ENCODE results near the gene ZAR1L. TPM values are rescaled to one million over a fixed set of nuclear protein-coding genes. Genes with fewer than 3 reads are reported as not detected.
"Not testable (repeated sequence)": the region's sequence is repeated elsewhere in the genome, so short reads cannot be mapped to it uniquely, and the experiment has no call there.

Gene ZAR1L
- not detected for total RNA-seq

GRCh38 chr13:32315238-32316027 lies at the start of gene ZAR1L, which contains the start of gene BRCA2:
Gene ZAR1L (minus strand): TSS chr13:32315363. CDS start chr13:32311925, 3,438 bp downstream.
Gene BRCA2 (plus strand): TSS chr13:32315508. CDS start chr13:32316461, 953 bp downstream.
- ChIA-PET CTCF (interaction anchor here (0.8 to 2.4 kb wide), 15 partner anchors 8 to 405 kb away, joined by 3 to 11 read pairs (median 4); partner anchors contain the start of gene N4BP2L1), POLR2A (interaction anchor here (0.5 to 3.0 kb wide), 45 partner anchors 8 to 1228 kb away, joined by 3 to 64 read pairs (median 4); partner anchors contain the start of genes FRY, N4BP2L1 and N4BP2L2)
- Mint-ChIP-seq H3K27ac (peak within 1 kb of the TSS; percentile 99), H3K4me3 (peak within 1 kb of the TSS; percentile 89), H3K27me3 (ENCODE audit: low read depth) (no peaks in the 10 kb centered on the region), H3K9me3 (ENCODE audit: insufficient read depth) (no peaks in the 10 kb centered on the region), H3K36me3 (ENCODE audit: low read depth) (peaks cover 25% of the 10 kb centered on the region), H3K4me1 (ENCODE audit: low read depth) (peaks cover 41% of the 10 kb centered on the region)
- peak; percentile 92 for ATAC-seq
- peak; percentile 93 for DNase-seq

- Mint-ChIP-seq H3K4me1 (ENCODE audit: low read depth) (no peaks in the 10 kb centered on the region), H3K27me3 (ENCODE audit: low read depth) (no peaks in the 10 kb centered on the region), H3K4me3 (no peak overlapping the region), H3K36me3 (ENCODE audit: low read depth) (peaks cover 46% of the 10 kb centered on the region), H3K9me3 (ENCODE audit: insufficient read depth) (no peaks in the 10 kb centered on the region), H3K27ac (no peak overlapping the region)
- ChIA-PET POLR2A (interaction anchor here (0.7 to 0.9 kb wide), 2 partner anchors 23 to 516 kb away, joined by 3 read pairs; no protein-coding TSS in a partner anchor), CTCF (interaction anchor here (0.7 kb wide), 1 partner anchor 47 kb away, joined by 4 read pairs; the partner anchor contains the start of genes BRCA2 and ZAR1L)
- ATAC-seq = no peak
- DNase-seq = no peak
These were observed 47.4 kb upstream of the ZAR1L start for GRCh38 chr13:32362574-32362973.

- H3K27me3 Mint-ChIP-seq (ENCODE audit: low read depth); H3K4me1 Mint-ChIP-seq (ENCODE audit: low read depth); H3K27ac Mint-ChIP-seq; ATAC-seq; H3K9me3 Mint-ChIP-seq (ENCODE audit: insufficient read depth); CTCF ChIA-PET; H3K4me3 Mint-ChIP-seq; DNase-seq: not testable (repeated sequence)
- POLR2A ChIA-PET = interaction anchor here (0.7 kb wide), 1 partner anchor 41 kb away, joined by 3 read pairs; the partner anchor contains the start of genes BRCA2 and ZAR1L
- peaks cover 31% of the 10 kb centered on the region for H3K36me3 Mint-ChIP-seq (ENCODE audit: low read depth)
These were observed 40.8 kb upstream of the ZAR1L start for GRCh38 chr13:32355935-32356334.

- ATAC-seq (no peak), DNase-seq (no peak)
- POLR2A ChIA-PET = interaction anchor here (0.6 kb wide), 1 partner anchor 39 kb away, joined by 3 read pairs; the partner anchor contains the start of genes BRCA2 and ZAR1L
- peaks cover 37% of the 10 kb centered on the region for H3K36me3 Mint-ChIP-seq (ENCODE audit: low read depth)
- H3K4me3 Mint-ChIP-seq = no peak overlapping the region
- CTCF ChIA-PET = no interaction called here
- H3K4me1 Mint-ChIP-seq (ENCODE audit: low read depth) = peaks cover 21% of the 10 kb centered on the region
- no peaks in the 10 kb centered on the region for H3K27me3 Mint-ChIP-seq (ENCODE audit: low read depth)
- H3K27ac Mint-ChIP-seq = no peak overlapping the region
- no peaks in the 10 kb centered on the region for H3K9me3 Mint-ChIP-seq (ENCODE audit: insufficient read depth)
These were observed 38.9 kb upstream of the ZAR1L start for GRCh38 chr13:32354040-32354439.

GRCh38 chr13:32350839-32351441 lies 35.8 kb upstream of the ZAR1L start:
- peak; percentile 56 for ATAC-seq
- ChIA-PET CTCF (interaction anchor here (1.0 to 1.1 kb wide), 2 partner anchors 15 to 35 kb away, joined by 3 read pairs; no protein-coding TSS in a partner anchor), POLR2A (interaction anchor here (1.4 kb wide), 1 partner anchor 36 kb away, joined by 8 read pairs; the partner anchor contains the start of genes BRCA2 and ZAR1L)
- H3K27ac Mint-ChIP-seq = peak overlapping the region; percentile 53
- H3K36me3 Mint-ChIP-seq (ENCODE audit: low read depth) = peaks cover 42% of the 10 kb centered on the region
- H3K4me1 Mint-ChIP-seq (ENCODE audit: low read depth) = peaks cover 36% of the 10 kb centered on the region
- H3K27me3 Mint-ChIP-seq (ENCODE audit: low read depth); H3K4me3 Mint-ChIP-seq; H3K9me3 Mint-ChIP-seq (ENCODE audit: insufficient read depth): not testable (repeated sequence)
- DNase-seq = peak; percentile 39

GRCh38 chr13:32347651-32348050 lies 32.5 kb upstream of the ZAR1L start:
- Mint-ChIP-seq H3K4me3 (no peak overlapping the region), H3K36me3 (ENCODE audit: low read depth) (peaks cover 48% of the 10 kb centered on the region), H3K27ac (peak overlapping the region; percentile 51), H3K27me3 (ENCODE audit: low read depth) (no peaks in the 10 kb centered on the region), H3K4me1 (ENCODE audit: low read depth) (peaks cover 36% of the 10 kb centered on the region), H3K9me3 (ENCODE audit: insufficient read depth) (no peaks in the 10 kb centered on the region)
- DNase-seq (no peak), ATAC-seq (no peak)
- ChIA-PET POLR2A (interaction anchor here (0.6 to 1.7 kb wide), 3 partner anchors 32 to 259 kb away, joined by 3 to 7 read pairs (median 5); partner anchors contain the start of genes BRCA2 and ZAR1L), CTCF (interaction anchor here (0.7 kb wide), 1 partner anchor 133 kb away, joined by 3 read pairs; no protein-coding TSS in a partner anchor)

- no peak overlapping the region for H3K27ac Mint-ChIP-seq
- no peak overlapping the region for H3K4me3 Mint-ChIP-seq
- POLR2A ChIA-PET = no interaction called here
- no peak for DNase-seq
- peaks cover 51% of the 10 kb centered on the region for H3K36me3 Mint-ChIP-seq (ENCODE audit: low read depth)
- H3K4me1 Mint-ChIP-seq (ENCODE audit: low read depth) = no peaks in the 10 kb centered on the region
- no peaks in the 10 kb centered on the region for H3K27me3 Mint-ChIP-seq (ENCODE audit: low read depth)
- no peak for ATAC-seq
- H3K9me3 Mint-ChIP-seq (ENCODE audit: insufficient read depth) = peaks cover 25% of the 10 kb centered on the region
- CTCF ChIA-PET = no interaction called here
These were observed 25.8 kb upstream of the ZAR1L start for GRCh38 chr13:32340914-32341313.

GRCh38 chr13:32334671-32335070 lies 19.5 kb upstream of the ZAR1L start:
- Mint-ChIP-seq H3K9me3 (ENCODE audit: insufficient read depth) (peaks cover 15% of the 10 kb centered on the region), H3K27ac (no peak overlapping the region), H3K4me1 (ENCODE audit: low read depth) (no peaks in the 10 kb centered on the region), H3K4me3 (no peak overlapping the region), H3K36me3 (ENCODE audit: low read depth) (peaks cover 79% of the 10 kb centered on the region), H3K27me3 (ENCODE audit: low read depth) (no peaks in the 10 kb centered on the region)
- DNase-seq (no peak), ATAC-seq (no peak)
- POLR2A ChIA-PET = interaction anchor here (0.8 kb wide), 1 partner anchor 19 kb away, joined by 3 read pairs; the partner anchor contains the start of genes BRCA2 and ZAR1L
- CTCF ChIA-PET = interaction anchor here (1.2 kb wide), 1 partner anchor 67 kb away, joined by 3 read pairs; no protein-coding TSS in a partner anchor

GRCh38 chr13:32330441-32330840 lies 15.3 kb upstream of the ZAR1L start:
- no peak overlapping the region for H3K27ac Mint-ChIP-seq
- no peaks in the 10 kb centered on the region for H3K27me3 Mint-ChIP-seq (ENCODE audit: low read depth)
- no peaks in the 10 kb centered on the region for H3K4me1 Mint-ChIP-seq (ENCODE audit: low read depth)
- H3K9me3 Mint-ChIP-seq (ENCODE audit: insufficient read depth) = no peaks in the 10 kb centered on the region
- CTCF ChIA-PET = no interaction called here
- H3K36me3 Mint-ChIP-seq (ENCODE audit: low read depth) = peaks cover 63% of the 10 kb centered on the region
- H3K4me3 Mint-ChIP-seq = no peak overlapping the region
- POLR2A ChIA-PET = no interaction called here
- DNase-seq (no peak), ATAC-seq (no peak)

- ChIA-PET POLR2A (interaction anchor here (1.4 kb wide), 1 partner anchor 9 kb away, joined by 7 read pairs; the partner anchor contains the start of genes BRCA2 and ZAR1L), CTCF (interaction anchor here (0.9 to 1.5 kb wide), 3 partner anchors 9 to 19 kb away, joined by 3 read pairs; partner anchors contain the start of genes BRCA2 and ZAR1L)
- H3K9me3 Mint-ChIP-seq (ENCODE audit: insufficient read depth) = no peaks in the 10 kb centered on the region
- H3K27ac Mint-ChIP-seq = no peak overlapping the region
- no peaks in the 10 kb centered on the region for H3K27me3 Mint-ChIP-seq (ENCODE audit: low read depth)
- peaks cover 19% of the 10 kb centered on the region for H3K4me1 Mint-ChIP-seq (ENCODE audit: low read depth)
- ATAC-seq (no peak), DNase-seq (no peak)
- no peak overlapping the region for H3K4me3 Mint-ChIP-seq
- peaks cover 57% of the 10 kb centered on the region for H3K36me3 Mint-ChIP-seq (ENCODE audit: low read depth)
These were observed 8.7 kb upstream of the ZAR1L start for GRCh38 chr13:32323912-32324311.

- ATAC-seq = no peak
- H3K4me1 Mint-ChIP-seq (ENCODE audit: low read depth) = peaks cover 30% of the 10 kb centered on the region
- no peak overlapping the region for H3K27ac Mint-ChIP-seq
- no peak overlapping the region for H3K4me3 Mint-ChIP-seq
- ChIA-PET CTCF (no interaction called here), POLR2A (no interaction called here)
- no peaks in the 10 kb centered on the region for H3K27me3 Mint-ChIP-seq (ENCODE audit: low read depth)
- DNase-seq = no peak
- peaks cover 52% of the 10 kb centered on the region for H3K36me3 Mint-ChIP-seq (ENCODE audit: low read depth)
- H3K9me3 Mint-ChIP-seq (ENCODE audit: insufficient read depth) = no peaks in the 10 kb centered on the region
These were observed 5.4 kb upstream of the ZAR1L start for GRCh38 chr13:32320528-32320927.

All from activated CD8-positive, alpha-beta T cell treated with anti-CD3 and anti-CD28 coated beads, Interleukin-2, amount 10 ng/mL, durations not matched to agents 7 days and 5 days (primary cell).